B cell (primary cell): Measurements from ENCODE around the gene CCDC81.

Experiments used
- CTCF ChIP-seq: fragments of 200-600 bp; IDR thresholded peaks from one replicate; pipeline ENCODE4 v1.8.0; 2022; ENCODE audit warnings: antibody characterized with exemption, mild to moderate bottlenecking
- EZH2 ChIP-seq: IDR thresholded peaks from 2 replicates; pipeline ENCODE4 v1.6.1; 2012; ENCODE audit warnings: borderline replicate concordance, low read depth, mild to moderate bottlenecking, moderate library complexity, low read length; ENCODE audit not compliant: insufficient read depth, poor library complexity, severe bottlenecking

GRCh38 chr11:86435711-86436110 lies 61.0 kb downstream of the CCDC81 start:
- TF ChIP-seq CTCF, result no peak
- no peak for TF ChIP-seq EZH2
